CD14-positive monocyte (primary cell): ENCODE results near the gene HARBI1. TPM values are rescaled to one million over a fixed set of nuclear protein-coding genes. Genes with fewer than 3 reads are reported as not detected.

Experiments
- DNase-seq, 3 donors: peaks; one replicate each; pipeline ENCODE4 v3.0.0-alpha.2; 2011 to 2022
- H2AFZ ChIP-seq: 2 replicates; pipeline ENCODE4 v1.6.0; 2012; ENCODE audit warnings: mild to moderate bottlenecking, low read depth, low read length, inconsistent platforms; ENCODE audit not compliant: insufficient read depth, poor library complexity, severe bottlenecking
- H3K27ac ChIP-seq, 2 donors: 1 replicate in 1 of 2; 2 replicates in 1 of 2; pipeline ENCODE4 v1.5.1; 2012 to 2013; ENCODE audit warnings: low read length in 2 of 2, control low read depth in 1 of 2, inconsistent platforms in 1 of 2, low read depth in 1 of 2, mild to moderate bottlenecking in 1 of 2
- H3K27me3 ChIP-seq, 2 donors: one replicate each; pipeline versions ENCODE4 v1.6.0 to v1.6.1; 2011 to 2013; ENCODE audit warnings: low read length in 2 of 2; ENCODE audit not compliant: control insufficient read depth in 2 of 2, insufficient read depth in 2 of 2
- H3K36me3 ChIP-seq, 2 donors: replicated peaks in 1 of 2; 1 replicate in 1 of 2; 2 replicates in 1 of 2; pipeline versions ENCODE4 v1.5.1 to v1.6.1; 2012 to 2013; ENCODE audit warnings: low read length in 2 of 2, control low read depth in 1 of 2, inconsistent platforms in 1 of 2, mild to moderate bottlenecking in 1 of 2; ENCODE audit not compliant: insufficient read depth in 2 of 2, control insufficient read depth in 1 of 2
- H3K4me1 ChIP-seq, 2 donors: 1 replicate in 1 of 2; 2 replicates in 1 of 2; pipeline versions ENCODE4 v1.5.1 to v1.6.1; 2012 to 2013; ENCODE audit warnings: low read length in 2 of 2, control low read depth in 1 of 2, inconsistent platforms in 1 of 2, mild to moderate bottlenecking in 1 of 2, moderate library complexity in 1 of 2; ENCODE audit not compliant: insufficient read depth in 2 of 2, control insufficient read depth in 1 of 2
- H3K4me2 ChIP-seq: replicated peaks from 2 replicates; pipeline ENCODE3; 2012; ENCODE audit warnings: low read length, moderate library complexity, mild to moderate bottlenecking; ENCODE audit not compliant: poor library complexity, severe bottlenecking; ENCODE audit errors: extremely low read depth
- H3K4me3 ChIP-seq, 3 experiments: fragments of 200-600 bp in 1 of 3; sonication (generic) in 1 of 3; replicated peaks in 1 of 3; 1 replicate in 2 of 3; 2 replicates in 1 of 3; pipeline ENCODE4 v1.5.1; 2011 to 2013; ENCODE audit warnings: low read length in 3 of 3, mild to moderate bottlenecking in 3 of 3, control low read depth in 2 of 3, low read depth in 2 of 3, inconsistent platforms in 1 of 3, moderate library complexity in 1 of 3
- H3K79me2 ChIP-seq: 2 replicates; pipeline ENCODE4 v1.6.0; 2012; ENCODE audit warnings: mild to moderate bottlenecking, control low read depth, inconsistent platforms, low read length, moderate library complexity; ENCODE audit not compliant: insufficient read depth
- H3K9ac ChIP-seq: 2 replicates; pipeline ENCODE4 v1.6.0; 2017; ENCODE audit warnings: low read length, mild to moderate bottlenecking; ENCODE audit not compliant: insufficient read depth, poor library complexity, severe bottlenecking
- H3K9me3 ChIP-seq, 2 donors: replicated peaks in 1 of 2; 1 replicate in 1 of 2; 2 replicates in 1 of 2; pipeline versions ENCODE4 v1.5.1 to v1.6.1; 2012 to 2013; ENCODE audit warnings: low read length in 2 of 2, control low read depth in 1 of 2; ENCODE audit not compliant: control insufficient read depth in 1 of 2, insufficient read depth in 1 of 2
- H4K20me1 ChIP-seq: 2 replicates; pipeline ENCODE4 v1.6.0; 2012; ENCODE audit warnings: mild to moderate bottlenecking, low read length, control low read depth, moderate library complexity; ENCODE audit not compliant: insufficient read depth
- H3K27ac Mint-ChIP-seq, 7 donors: one replicate each; pipeline ENCODE4 v1.8.0; 2020; ENCODE audit warnings: mild to moderate bottlenecking in 7 of 7, mixed read lengths in 7 of 7, moderate library complexity in 6 of 7, inconsistent platforms in 2 of 7
- H3K27me3 Mint-ChIP-seq, 3 donors: one replicate each; pipeline ENCODE4 v1.8.0; 2021 to 2022; ENCODE audit warnings: low read depth in 3 of 3, mild to moderate bottlenecking in 3 of 3, mixed read lengths in 3 of 3, moderate library complexity in 3 of 3, inconsistent platforms in 1 of 3
- H3K36me3 Mint-ChIP-seq, 2 donors: one replicate each; pipeline ENCODE4 v1.8.0; 2020; ENCODE audit warnings: mixed read lengths in 2 of 2, inconsistent platforms in 1 of 2, mild to moderate bottlenecking in 1 of 2
- H3K4me1 Mint-ChIP-seq: one replicate; pipeline ENCODE4 v1.8.0; 2020; ENCODE audit warnings: mild to moderate bottlenecking, mixed read lengths
- H3K4me3 Mint-ChIP-seq, 2 donors: one replicate each; pipeline ENCODE4 v1.8.0; 2020; ENCODE audit warnings: mild to moderate bottlenecking in 2 of 2, mixed read lengths in 2 of 2, moderate library complexity in 1 of 2
- H3K9me3 Mint-ChIP-seq, 7 donors: one replicate each; pipeline ENCODE4 v1.8.0; 2020 to 2022; ENCODE audit warnings: mixed read lengths in 7 of 7, mild to moderate bottlenecking in 6 of 7, moderate library complexity in 6 of 7, inconsistent platforms in 2 of 7
- WGBS: methylation state at CpG from one replicate; pipeline ENCODE4 v1.1.5; 2013; ENCODE audit warnings: missing lambda C conversion rate; ENCODE audit not compliant: insufficient coverage; 5-methylcytosine and 5-hydroxymethylcytosine counted together
- intact Hi-C, 2 donors: fragments of 100-400 bp; cut with micrococcal nuclease; formaldehyde crosslinking; loops; one replicate each; pipeline versions ENCODE4 v1.15.0 to v1.15.1; 2023
- polyA plus RNA-seq, 3 donors: library from polyadenylated mRNA; depleted of rRNA in 1 of 3; unstranded in 2 of 3; stranded (reverse) in 1 of 3; fragments of 300-500 nt in 2 of 3; fragments of >200 nt in 1 of 3; fragmentation: Illumina TruSeq in 2 of 3; gene quantifications; 1 replicate in 2 of 3; 2 replicates in 1 of 3; pipeline ENCODE4 v1.2.3, GENCODE V29; 2012 to 2021
- TF ChIP-seq, protein P1 (sequence below): fragments of 200-600 bp; IDR thresholded peaks from one replicate; pipeline ENCODE4 v1.8.0; 2022; ENCODE audit warnings: antibody characterized with exemption, mild to moderate bottlenecking

The HARBI1 gene
- polyA plus RNA-seq, 3 donors: 2.1 to 4.4 (median 2.1) TPM

DNA sequence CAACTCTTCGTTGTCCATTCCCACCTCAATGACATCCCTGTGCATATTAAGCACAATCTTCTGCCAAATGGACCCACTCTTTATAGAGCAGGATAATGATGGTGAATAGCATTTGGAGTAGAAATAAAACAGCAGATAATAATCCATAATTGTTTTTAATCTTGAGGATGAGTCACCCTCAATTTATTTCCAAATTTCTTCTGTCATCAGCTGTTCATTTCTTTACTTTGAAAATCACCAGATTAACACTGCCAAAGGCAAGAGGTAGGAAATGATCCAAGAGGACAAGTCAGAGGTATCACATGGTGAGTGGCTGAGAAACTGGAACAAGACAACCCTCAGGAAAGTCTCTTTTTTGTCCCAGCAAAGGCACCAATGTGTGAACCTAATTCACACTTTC, 15.9 kb downstream of the HARBI1 start:
- H3K27ac Mint-ChIP-seq: no peak overlapping the region

DNA sequence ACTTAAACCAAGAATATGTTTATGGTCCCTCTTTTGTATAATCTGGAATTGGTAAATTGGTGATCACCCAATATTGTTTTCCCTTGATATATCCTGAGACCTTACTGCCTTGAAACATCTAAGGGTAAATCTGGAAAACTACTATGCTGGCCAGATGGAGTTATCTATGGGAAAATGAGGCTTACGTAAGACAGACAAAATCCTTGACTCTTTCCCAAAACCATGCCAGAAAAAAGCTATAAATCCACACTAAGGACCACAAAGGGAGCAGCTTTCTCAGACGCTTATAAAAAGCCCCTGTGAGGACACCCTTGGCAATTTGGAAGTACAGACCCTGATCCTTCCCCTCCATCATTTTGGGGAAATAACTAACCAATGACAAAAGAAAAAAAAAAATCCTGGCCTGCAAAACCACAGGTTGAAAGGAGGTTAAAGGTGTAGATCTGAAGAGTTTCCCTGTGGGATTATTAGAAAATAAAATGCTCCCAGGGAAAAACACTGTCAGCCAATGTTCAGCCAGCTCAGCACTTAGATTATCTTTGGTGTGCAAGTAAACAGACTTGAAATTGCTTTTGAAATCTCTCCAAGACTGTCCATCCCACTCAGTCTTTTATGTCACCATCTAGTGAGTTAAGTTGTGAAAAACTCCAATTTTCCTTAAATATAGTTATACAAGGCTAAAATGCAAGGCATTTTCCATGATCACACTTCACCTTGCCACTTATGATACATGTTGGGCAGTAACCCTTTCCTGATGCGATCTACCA, 16.6 kb downstream of the HARBI1 start:
- no peak overlapping the region for H3K4me3 ChIP-seq
- WGBS: 100% methylated on average over 1 of the region's 3 CpGs
- H3K27ac ChIP-seq: no peak overlapping the region
- peaks cover 7 to 16% of the 10 kb centered on the region in 2 donors for H3K36me3 ChIP-seq
- H3K4me3 Mint-ChIP-seq: no peak overlapping the region
- H3K9me3 Mint-ChIP-seq: peaks cover 0 to 2% (median 0%) of the 10 kb centered on the region in 7 donors
- intact Hi-C loops: no loop called here
- H3K27me3 Mint-ChIP-seq: peaks cover 0 to 3% (median 0%) of the 10 kb centered on the region in 3 donors
- no peak for DNase-seq
- peaks cover 12 to 17% of the 10 kb centered on the region in 2 donors for H3K36me3 Mint-ChIP-seq
- TF ChIP-seq, protein P1, sequence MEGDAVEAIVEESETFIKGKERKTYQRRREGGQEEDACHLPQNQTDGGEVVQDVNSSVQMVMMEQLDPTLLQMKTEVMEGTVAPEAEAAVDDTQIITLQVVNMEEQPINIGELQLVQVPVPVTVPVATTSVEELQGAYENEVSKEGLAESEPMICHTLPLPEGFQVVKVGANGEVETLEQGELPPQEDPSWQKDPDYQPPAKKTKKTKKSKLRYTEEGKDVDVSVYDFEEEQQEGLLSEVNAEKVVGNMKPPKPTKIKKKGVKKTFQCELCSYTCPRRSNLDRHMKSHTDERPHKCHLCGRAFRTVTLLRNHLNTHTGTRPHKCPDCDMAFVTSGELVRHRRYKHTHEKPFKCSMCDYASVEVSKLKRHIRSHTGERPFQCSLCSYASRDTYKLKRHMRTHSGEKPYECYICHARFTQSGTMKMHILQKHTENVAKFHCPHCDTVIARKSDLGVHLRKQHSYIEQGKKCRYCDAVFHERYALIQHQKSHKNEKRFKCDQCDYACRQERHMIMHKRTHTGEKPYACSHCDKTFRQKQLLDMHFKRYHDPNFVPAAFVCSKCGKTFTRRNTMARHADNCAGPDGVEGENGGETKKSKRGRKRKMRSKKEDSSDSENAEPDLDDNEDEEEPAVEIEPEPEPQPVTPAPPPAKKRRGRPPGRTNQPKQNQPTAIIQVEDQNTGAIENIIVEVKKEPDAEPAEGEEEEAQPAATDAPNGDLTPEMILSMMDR: no peak
- no peaks in the 10 kb centered on the region for H4K20me1 ChIP-seq
- H3K9me3 ChIP-seq: no peaks in the 10 kb centered on the region
- H3K4me1 ChIP-seq: no peaks in the 10 kb centered on the region
- H3K27me3 ChIP-seq: no peaks in the 10 kb centered on the region
- no peak overlapping the region for H3K27ac Mint-ChIP-seq
- no peak overlapping the region for H2AFZ ChIP-seq
- no peaks in the 10 kb centered on the region for H3K4me1 Mint-ChIP-seq
- H3K79me2 ChIP-seq: no peaks in the 10 kb centered on the region
- no peak overlapping the region for H3K9ac ChIP-seq
- H3K4me2 ChIP-seq: no peak overlapping the region

More for the DNA sequence above, 15.9 kb downstream of the HARBI1 start:
- Mint-ChIP-seq H3K4me1 (no peaks in the 10 kb centered on the region), H3K9me3 (peaks cover 0 to 2% (median 0%) of the 10 kb centered on the region in 7 donors), H3K36me3 (peaks cover 12 to 17% of the 10 kb centered on the region in 2 donors), H3K27me3 (peaks cover 0 to 3% (median 0%) of the 10 kb centered on the region in 3 donors), H3K4me3 (no peak overlapping the region)
- Histone ChIP-seq H3K9ac (no peak overlapping the region), H2AFZ (no peak overlapping the region), H3K27ac (no peak overlapping the region), H4K20me1 (no peaks in the 10 kb centered on the region), H3K36me3 (peaks cover 7 to 16% of the 10 kb centered on the region in 2 donors), H3K4me2 (no peak overlapping the region), H3K4me3 (no peak overlapping the region), H3K79me2 (no peaks in the 10 kb centered on the region), H3K27me3 (no peaks in the 10 kb centered on the region), H3K9me3 (no peaks in the 10 kb centered on the region), H3K4me1 (no peaks in the 10 kb centered on the region)
- TF ChIP-seq, protein P1: no peak
- DNase-seq: no peak
- no CpG with 5 or more reads among the region's 1 CpG for WGBS
- intact Hi-C loops: no loop called here
